Measurements from ENCODE around the gene CDIP1.

CDIP1 gene

DNA sequence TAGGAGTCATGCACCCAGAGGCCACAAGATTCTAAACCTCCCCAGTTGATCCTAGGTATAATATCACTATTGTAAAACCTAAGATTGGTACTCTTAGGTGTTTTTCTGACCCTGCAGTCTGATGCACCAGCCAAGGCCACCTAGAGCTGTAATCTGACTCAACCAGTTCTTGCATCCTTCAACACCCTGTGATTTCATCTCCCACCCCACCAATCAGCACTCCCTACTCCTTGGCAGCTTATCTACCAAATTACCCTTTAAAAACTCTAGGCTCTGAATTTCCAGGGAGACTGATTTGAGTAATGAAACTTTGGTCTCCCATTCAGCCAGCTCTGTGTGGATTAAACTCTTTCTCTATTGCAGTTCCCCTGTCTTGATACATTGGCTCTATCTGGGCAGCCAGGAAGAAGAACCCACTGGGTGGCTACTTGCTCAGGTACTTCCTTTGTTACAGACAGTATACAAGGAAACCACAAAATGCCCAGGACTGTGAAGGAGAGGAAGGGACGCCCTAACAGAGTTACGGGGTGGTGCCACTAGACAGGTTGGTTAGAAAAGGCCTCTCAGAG, 1.2 kb upstream of the CDIP1 start:
- DNase-seq (ENCODE audit: low read depth) = no peak

DNA sequence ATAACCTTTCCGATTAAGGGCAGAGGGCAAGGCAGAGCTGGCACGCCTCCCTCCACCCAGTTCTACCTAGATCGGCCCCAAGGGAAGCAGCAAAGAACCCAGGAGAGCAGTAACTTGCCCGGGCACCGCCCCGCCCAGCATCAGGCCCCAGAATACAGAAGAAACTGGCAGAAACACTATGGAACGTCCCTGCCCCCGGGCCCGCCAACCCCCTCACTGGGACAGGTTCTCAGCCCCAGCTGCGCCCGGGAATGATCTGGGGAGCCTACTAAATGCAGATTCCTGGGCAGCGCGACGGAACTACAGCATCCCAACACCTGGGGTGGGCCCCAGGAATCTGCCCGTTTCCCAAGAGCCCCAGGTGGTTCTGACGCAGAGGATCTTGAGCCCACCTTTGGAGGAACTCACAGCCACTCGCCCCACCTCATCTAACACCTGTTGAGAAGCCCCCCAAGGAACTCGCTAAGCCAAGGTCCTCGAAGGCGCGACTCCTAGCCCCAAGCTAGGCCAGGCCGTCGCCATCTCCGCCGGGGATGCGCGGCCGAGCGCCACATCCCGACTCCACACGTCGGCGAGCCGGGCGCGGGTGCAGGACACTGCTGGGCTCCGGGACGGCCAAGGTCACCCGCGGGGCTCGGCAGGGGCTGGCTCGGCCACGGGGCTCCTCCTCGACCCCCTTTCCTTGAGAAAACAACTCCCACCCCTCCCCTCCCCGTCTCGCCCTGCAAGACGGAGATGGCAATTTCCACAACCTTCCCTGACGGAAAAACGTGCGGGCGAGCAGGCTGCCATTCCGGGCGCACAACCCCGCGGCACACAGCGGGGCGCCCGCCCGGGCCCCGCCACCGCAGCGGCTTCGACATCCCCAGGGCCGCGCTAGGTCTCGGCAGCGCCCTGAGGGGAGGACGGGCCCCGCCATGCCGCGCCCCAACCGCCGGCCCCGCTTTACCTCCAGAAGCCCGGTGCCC, 913 bp downstream of the CDIP1 start:
- DNase-seq (ENCODE audit: low read depth) = peak; percentile 23

DNA sequence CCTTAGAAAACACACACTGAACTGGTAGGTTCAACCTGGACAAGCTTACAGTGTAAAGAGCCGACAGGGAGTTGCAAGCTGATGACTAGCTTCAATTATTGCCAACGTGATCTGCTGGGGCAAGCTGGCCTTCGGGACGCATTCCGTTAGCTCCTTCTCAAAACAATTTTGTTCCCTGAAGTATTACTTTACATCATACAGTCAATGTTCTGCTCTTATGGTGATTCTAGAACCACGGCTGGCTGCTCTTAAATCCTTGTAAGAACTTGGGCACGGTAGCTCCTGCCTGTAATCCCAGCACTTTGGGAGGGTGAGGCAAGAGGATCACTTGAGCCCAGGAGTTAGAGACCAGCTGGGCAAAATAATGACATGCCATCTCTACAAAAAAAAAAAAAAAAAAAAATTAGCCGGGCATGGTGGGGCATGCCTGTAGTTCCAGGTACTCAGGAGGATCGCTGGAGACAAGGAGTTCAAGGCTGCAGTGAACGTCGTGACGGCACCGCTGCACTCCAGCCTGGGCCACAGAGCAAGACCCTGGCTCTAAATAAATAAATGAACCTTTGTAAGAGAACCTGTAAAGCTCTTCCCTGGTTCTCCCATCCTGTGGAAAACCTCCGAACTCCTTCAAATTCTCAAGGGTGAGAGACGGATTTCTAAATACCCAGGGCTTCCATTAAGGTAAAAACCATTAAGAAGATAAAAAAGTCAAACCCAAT, 2.0 kb downstream of the CDIP1 start:
- no peak for DNase-seq (ENCODE audit: low read depth)

DNA sequence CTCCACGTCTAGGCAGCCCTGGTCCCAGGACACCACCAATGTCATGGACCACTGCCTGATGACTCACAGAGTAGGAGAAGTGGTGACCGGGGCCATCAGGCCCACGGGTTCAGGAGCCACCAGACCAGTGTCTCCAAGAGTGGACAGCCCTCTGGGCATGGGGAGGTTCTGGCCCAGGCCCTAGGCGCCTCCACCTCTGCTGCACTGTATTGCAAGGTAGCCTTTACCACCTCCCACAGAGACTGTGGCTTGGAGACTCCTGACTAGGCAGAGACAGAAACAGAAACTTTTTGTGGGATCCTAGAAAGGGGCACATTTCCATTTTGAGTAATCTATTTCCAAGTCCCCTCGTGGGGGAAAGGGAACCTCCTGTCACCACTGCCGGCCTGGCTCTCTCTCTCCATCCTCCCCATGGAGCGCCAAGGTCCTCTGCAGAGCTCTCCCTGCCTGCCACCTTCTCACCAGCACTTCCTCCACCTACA, 2.9 kb downstream of the CDIP1 start:
- DNase-seq (ENCODE audit: low read depth) = no peak

DNA sequence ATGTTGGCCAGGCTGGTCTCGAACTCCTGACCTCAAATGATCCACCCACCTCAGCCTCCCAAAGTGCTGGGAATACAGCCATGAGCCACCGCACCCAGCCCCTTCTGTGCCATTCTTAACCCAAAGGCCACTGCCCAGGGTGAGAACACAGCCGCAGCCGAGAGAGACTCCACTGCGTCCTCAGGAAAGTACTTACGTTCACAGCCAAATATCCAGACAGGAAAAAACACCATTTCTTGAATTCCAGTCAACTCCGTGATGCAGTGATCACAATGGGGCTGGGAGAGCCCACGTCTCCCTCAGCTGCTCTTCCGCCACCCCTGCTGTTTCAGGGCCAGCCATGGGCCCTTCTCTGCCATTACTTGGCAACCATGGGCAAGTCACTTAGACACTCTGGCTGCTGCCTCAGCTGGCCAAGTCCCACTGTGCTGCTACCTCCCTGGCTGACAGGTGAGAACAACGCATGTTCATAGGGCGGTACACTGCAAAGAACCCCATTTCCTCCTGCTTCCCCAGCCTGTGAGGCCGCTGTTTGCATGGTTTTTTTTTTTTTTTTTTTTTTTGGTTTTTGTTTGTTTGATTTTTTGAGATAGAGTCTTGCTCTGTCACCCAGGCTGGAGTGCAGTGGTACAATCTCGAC, 4.3 kb downstream of the CDIP1 start:
- DNase-seq (ENCODE audit: low read depth) = no peak

DNA sequence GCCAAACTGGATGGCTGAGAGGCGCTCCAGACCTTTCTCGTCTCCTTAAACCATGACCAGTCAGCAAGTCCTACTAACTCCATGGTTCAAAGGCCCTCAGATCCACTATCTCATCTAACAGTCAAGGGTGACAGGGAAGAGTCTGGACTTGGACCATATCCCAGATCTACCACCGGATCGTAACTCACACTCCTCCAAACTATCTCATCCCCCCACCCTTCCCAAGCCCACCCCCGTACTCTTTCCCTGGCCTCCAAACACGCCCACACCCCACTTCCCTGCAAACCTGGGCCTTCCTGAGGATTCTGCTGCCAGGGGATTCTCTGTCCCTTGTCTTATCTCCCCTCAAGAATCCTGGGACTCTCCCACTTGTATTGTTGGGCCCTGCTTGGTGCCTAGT, 5.1 kb downstream of the CDIP1 start:
- DNase-seq (ENCODE audit: low read depth) = no peak

DNA sequence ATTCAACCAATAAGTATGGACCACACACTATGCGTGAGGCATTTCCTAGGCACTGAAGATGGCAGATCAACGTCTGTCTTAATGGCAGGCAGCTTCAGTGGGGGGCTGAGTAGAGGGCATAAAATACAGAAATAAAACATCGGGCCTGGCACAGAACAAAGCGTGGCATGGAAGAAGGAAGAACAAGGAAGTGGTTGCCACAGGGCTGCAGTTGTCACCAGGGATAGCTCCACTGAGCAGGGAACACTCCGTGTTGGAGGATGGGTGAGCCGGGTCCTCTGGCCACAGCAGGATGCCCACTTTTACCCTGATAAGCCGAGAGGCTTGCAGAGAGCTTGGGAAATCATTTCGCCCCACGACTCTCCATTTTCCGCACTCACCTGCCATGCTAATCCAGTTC, 6.3 kb downstream of the CDIP1 start:
- no peak for DNase-seq (ENCODE audit: low read depth)

DNA sequence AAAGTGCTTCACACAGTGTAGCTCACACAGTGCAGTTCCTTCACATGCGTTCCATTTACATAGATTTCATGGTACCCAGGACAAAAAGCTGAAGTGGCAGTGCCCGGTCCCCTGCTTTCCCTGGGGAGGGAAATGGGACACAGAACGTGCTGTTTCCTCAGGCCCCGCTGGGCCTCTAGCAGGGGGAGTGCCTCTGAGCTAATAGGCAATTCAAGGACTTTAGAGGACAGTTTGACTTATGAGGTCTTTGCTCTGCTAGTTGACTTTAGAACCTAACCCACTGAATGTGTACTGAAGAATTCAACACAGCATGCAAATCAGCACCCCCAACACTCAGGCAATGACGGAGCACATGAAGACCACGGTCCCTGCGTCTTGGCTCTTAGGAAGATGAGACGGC, 6.8 kb downstream of the CDIP1 start:
- DNase-seq (ENCODE audit: low read depth) = no peak

DNA sequence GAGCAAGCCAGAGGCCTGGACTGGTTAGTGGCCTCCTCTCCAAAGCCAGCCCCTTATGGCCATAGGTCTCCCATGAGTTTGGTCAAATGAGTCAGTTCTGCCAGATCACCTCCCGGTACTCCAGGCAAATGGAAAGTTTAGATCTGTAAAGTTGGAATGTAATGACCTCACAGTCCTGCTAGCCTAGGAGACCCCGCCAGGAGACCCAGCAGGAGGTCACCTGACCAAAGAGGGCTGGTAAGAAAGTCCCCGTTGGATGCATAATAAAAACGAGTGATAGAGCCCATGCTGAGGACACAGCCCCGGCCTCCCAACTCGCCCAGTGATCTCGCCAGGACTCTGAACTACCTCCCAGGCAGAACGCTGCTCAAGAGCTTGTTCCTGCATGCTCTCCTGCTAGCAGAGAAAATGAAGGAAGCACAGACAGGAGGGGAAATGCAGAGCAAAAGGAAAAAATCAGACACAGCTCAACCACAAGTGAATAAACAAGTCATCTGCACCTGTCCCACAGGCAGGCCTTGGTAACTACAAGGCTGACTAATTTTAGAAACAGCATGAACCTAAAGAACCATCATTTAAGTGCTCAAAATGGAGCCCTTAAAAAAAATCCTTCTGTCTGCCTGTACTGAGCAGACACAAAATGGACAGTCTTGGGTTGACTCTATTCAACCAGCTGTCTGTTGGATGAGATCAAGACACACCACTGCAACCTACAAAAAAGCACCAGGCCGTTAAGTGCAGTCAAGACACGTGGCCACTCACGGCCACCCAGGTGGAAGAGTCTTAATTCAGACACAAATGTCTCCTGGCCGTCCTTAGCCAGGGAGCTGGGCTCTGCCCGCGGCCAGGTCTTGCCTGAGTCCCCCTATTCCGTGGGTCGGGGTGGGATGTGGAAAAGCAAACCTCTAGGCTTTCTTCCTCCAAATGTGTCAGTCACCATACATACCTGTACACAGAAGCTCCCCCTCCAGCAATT, 9.2 kb downstream of the CDIP1 start:
- DNase-seq (ENCODE audit: low read depth) = peak; percentile 64

DNA sequence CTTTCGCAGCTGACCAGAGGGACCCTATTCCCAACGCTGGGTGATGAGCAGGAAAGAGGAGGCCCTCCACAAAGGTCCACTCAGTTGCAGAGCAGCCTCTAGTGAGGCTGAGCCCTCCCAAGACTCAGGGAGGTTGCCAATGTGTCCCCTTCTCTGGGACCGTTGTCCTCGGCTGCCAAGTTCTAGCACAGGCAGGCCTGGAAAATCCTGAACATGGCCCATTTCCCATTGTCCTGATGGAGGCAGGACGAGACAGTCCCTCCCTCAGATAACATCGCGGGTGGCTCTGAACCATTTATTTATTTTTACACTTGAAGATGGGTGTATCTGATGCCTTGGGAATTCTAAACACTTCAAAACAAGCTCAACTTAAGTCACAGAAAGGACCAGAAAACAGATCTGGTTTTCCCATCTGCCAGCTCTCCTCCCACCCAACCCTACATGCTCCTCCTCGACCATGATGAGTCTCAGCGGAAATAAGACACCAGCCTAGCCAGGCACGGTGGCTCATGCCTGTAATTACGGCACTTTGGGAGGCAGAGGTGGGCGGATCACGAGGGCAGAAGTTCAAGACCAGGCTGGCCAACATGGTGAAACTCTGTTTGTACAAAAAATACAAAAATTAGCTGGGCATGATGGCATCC, 12.8 kb downstream of the CDIP1 start:
- no peak for DNase-seq (ENCODE audit: low read depth)

DNA sequence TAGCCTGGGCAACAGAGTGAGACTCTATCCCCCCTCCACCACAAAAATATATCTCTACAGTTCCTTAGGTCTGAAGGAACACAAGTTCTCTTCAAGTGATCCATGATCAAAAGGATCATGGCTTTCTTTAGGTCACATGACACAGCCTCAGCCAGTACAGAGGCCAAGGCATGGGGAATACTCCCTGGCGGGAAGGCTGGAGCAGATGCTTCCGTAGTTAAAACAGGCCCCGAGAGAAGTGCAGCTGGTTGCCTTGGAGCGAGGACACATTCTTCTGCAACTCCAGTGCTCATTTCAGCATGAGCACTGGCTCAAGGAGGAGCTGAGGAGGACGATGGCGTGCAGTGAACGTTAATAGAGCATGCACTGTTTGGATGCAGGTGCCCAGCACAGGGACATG, 13.5 kb downstream of the CDIP1 start:
- DNase-seq (ENCODE audit: low read depth) = no peak

DNA sequence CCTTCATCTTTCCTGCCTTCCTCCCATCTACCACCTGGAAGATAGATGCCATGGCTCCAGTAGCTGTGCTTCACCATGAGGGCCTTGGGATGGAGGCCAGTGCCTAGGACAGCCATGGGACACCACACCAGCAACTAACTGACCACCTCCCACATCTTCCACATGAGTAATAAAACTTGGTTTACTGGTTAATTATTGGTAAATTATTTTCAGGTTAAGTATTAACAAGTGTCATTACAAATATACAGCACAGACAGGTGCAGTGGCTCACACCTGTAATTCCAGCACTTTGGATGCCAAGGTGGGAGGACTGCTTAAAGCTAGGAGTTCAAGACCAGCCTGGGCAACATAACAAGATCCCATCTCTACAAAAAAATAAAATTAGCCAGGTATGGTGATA, 14.0 kb downstream of the CDIP1 start:
- DNase-seq (ENCODE audit: low read depth) = no peak

DNA sequence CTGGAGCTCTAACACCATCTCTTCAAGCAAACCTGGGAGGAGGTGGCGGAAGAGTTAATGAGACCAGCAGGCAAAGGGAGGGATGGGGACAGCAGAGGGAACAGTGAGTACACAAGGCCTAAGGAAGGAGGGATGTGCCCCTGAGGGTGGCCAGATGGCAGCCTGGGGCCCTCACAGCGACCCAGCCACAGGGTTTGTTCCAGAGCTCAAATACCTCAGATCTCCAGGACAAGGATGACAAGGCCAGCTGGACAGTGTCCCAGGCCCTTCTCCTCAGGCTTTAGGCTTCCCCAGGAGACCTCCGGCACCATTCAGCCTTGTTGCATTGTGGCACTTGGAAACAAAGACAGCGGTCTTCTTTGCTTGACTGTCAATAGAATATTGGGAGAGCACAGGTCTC, 14.9 kb downstream of the CDIP1 start:
- DNase-seq (ENCODE audit: low read depth) = no peak

DNA sequence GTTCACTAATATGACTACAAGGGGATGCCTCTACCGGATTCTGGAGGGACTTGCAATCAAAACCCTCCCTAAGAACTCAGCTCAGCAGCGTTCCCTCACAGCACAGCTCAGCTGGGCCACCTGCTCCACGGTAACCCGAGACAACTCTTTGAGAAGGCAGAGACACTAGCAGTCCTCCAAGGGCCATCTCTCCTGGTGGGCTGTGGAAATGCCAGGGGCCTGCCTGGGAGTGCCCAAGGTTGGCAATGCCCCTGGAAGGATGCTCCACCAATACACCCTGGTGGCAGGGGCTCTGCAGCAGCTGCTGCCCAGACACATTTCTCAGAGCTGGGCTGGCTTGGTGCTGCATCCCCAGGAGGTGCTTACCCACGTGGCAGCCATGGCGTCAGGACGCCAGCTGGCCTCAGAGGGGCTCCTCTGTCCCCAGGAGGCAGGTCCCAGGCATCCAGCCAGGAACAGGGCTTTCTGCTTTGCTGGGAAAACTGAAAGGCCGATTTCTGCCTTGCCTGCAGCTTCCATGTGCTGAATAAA, 16.5 kb downstream of the CDIP1 start:
- DNase-seq (ENCODE audit: low read depth) = no peak

DNA sequence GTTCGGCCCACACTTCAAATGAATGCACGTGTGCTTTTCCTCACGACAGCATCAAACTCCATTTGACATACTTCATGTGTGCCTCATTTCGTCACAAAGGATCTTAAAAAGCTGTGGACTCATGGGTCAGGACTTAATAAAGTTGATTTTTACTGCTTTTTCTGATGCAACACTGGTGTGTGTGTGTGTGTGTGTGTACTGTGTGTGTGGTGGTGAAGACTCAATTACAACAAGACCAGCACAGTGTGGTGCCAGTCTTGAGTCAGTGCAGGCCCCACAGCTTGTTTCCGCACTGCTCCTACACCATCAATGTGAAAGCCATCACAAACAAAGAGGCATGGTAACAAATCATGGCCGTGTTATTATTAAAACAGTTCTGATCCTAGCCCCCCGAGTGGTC, 17.7 kb downstream of the CDIP1 start:
- no peak for DNase-seq (ENCODE audit: low read depth)

DNA sequence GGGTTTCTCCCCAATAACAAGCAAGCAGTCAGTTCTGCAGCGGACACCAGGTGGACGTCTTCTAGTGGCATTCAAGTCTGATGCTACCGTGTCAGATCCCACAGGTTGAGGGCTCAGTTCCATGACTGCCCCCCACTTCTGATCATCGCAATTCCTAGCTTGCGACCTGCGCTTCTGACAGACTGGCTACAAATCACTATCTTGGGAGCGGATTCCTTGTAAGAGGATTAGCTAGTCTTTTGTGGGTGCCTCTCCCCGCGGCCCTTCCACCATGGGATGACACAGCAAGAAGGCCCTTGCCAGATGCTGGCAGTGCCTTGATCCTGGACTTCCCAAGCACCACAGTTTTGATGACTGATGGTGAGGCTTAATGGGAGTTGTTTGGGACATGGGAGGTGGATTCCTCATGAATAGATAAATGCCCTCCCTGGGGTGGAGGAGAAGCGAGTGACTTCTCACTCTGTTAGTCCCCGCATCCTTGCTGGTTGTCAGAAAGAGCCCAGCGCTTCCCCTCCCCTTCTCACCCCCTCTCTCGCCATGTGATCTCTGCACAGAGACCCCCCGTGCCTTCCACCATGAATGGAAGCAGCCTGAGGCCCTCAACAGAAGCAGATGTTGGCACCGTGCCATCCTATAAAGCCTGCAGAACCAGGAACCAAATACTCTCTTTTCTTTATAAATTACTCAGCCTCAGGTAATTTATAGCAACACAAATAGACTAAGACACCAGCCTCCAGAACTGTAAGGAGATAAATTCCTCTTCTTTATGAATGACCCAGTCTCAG, 19.1 kb downstream of the CDIP1 start:
- DNase-seq (ENCODE audit: low read depth) = no peak

DNA sequence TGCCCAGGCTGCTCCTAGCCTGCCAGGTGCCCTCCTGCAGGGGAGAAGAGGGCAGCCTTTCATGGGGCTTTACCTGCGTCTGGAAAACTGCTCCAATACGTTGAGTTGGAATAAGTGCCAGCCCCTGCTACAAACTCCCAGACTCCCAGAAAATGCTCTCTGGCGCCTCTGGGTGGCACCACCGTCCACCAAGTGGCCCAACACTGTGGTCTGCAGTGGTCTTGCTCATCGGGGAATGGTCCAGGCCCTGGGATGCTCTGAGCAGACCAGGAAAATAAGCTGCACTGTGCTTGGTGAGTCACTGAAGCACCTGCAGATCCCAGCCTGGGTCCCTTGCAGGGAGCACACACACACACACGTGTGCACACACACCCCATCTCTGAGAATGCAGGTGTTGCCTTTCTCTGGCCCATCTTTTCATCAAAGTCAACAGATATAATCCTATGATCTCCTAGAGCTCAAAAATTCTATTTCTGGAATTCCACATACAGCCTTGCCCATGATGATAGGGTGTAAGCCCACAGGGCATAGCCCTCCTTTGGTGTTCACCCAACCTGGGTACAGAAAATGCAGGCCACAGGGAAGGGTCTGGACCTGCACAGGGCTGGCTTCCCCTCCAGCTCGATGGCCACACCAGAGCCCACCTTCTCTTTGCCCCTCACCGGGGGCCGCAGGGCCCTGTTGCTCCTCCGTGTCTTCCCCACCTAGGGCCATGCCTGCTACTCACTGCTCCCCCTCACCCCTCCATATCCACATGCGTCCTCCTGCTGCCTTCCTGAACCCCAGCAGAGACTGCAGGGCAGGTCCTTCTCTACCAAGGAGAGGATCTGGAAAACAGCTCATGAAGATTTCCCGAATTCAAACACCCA, 20.5 kb downstream of the CDIP1 start:
- DNase-seq (ENCODE audit: low read depth) = peak; percentile 40

DNA sequence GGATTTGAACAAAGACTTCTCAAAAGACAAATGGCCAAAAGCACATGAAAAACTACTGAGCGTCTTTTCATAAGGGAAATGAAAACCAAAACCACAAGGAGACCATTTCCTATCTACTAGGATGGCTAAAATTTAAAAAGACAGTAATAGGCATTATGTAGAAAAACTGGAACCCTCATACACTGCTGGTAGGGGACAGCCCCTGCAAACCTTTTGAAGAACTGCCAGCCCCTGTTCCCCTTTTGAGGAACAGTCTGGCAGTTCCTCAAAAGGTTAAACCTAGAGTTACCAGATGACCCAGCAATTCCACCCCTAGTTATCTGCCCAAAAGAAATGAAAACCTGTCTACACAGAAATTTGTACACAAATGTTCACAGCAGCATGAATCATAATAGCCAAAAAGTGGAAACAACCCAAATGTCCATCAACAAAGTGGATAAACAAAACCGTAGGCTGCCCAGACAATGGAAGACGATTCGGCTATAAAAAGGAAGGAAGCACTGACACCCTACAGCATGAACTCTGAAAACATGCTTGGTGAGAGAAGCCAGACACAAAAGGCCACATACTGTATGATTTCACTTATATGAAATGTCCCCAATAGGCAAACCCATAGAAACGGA, 22.9 kb downstream of the CDIP1 start:
- no peak for DNase-seq (ENCODE audit: low read depth)

Measured in iris pigment epithelial cell (primary cell).